Ascending aorta (tissue), 2 donors: ENCODE data around the gene LMNA. TPM values are rescaled to one million over a fixed set of nuclear protein-coding genes. Genes with fewer than 3 reads are reported as not detected.

ENCODE experiments used
- DNase-seq, 2 donors: peaks; one replicate each; pipeline ENCODE4 v3.0.0-alpha.2; 2019; ENCODE audit warnings: low spot score in 2 of 2
- H3K27ac ChIP-seq, 2 donors: fragments of 200-600 bp; sonication (generic); one replicate each; pipeline ENCODE4 v1.5.1; 2016 to 2017; ENCODE audit warnings: mild to moderate bottlenecking in 1 of 2
- H3K27me3 ChIP-seq: fragments of 200-600 bp; sonication (generic); one replicate; pipeline ENCODE4 v1.5.1; 2017
- H3K36me3 ChIP-seq, 2 donors: fragments of 200-600 bp; sonication (generic); one replicate each; pipeline ENCODE4 v1.5.1; 2016
- H3K4me1 ChIP-seq, 2 donors: fragments of 200-600 bp; sonication (generic); one replicate each; pipeline ENCODE4 v1.5.1; 2016 to 2017; ENCODE audit warnings: mild to moderate bottlenecking in 1 of 2
- H3K4me3 ChIP-seq, 2 donors: fragments of 200-600 bp; sonication (generic); one replicate each; pipeline ENCODE4 v1.5.1; 2016 to 2017; ENCODE audit warnings: mild to moderate bottlenecking in 1 of 2
- H3K9me3 ChIP-seq, 2 donors: fragments of 200-600 bp; sonication (generic); one replicate each; pipeline ENCODE4 v1.5.1; 2016
- intact Hi-C: fragments of 100-400 bp; cut with DNase I; formaldehyde crosslinking; loops from one replicate; pipeline ENCODE4 v1.15.1; 2023
- total RNA-seq: library from RNA; depleted of rRNA; stranded (reverse); fragments of >200 nt; gene quantifications from one replicate; pipeline ENCODE4 v1.1.0, GENCODE V29; 2016
- TF ChIP-seq, protein P1 (sequence below), 3 experiments: fragments of 200-600 bp in 2 of 3; fragments of 450-650 bp in 1 of 3; sonication (generic) in 2 of 3; IDR thresholded peaks; one replicate each; pipeline ENCODE4 v1.5.1; 2016 to 2019; ENCODE audit warnings: antibody characterized with exemption in 3 of 3, mild to moderate bottlenecking in 1 of 3, moderate library complexity in 1 of 3

The LMNA gene
- total RNA-seq, 1 donor from 2014 or later: 783 TPM

DNA sequence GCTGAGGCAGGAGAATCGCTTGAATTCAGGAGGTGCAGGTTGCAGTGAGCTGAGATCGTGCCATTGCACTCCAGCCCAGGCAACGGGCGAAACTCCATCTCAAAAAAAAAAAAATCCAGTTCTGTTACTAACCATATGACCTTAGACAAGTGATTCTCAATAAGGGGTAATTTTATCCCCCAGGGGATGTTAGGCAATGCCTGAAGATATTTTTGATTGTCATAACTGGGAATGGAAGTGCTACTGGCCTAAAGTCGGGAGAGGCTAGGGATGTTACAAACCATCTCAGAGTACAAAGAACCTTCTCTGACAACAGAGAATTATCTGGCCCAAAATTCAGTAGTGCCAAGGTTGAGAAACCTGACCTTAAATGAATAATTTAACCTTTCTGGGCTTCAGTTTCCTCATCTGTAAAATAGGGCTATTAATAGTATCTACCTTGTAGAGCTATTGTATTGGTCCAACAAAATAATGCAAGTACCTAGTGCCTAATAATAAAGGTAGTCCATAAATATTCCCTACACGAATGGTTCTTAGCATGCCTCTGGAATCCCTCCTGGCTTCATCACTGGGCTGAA is 5.8 kb upstream of the LMNA start:
- Histone ChIP-seq H3K27ac (peak overlapping the region; percentile 95 to 96), H3K4me3 (no peak overlapping the region), H3K27me3 (no peaks in the 10 kb centered on the region), H3K9me3 (no peaks in the 10 kb centered on the region), H3K36me3 (no peaks in the 10 kb centered on the region), H3K4me1 (peaks cover 25 to 40% of the 10 kb centered on the region in 2 donors)
- intact Hi-C loops: no loop called here
- no peak for DNase-seq
- TF ChIP-seq, protein P1, sequence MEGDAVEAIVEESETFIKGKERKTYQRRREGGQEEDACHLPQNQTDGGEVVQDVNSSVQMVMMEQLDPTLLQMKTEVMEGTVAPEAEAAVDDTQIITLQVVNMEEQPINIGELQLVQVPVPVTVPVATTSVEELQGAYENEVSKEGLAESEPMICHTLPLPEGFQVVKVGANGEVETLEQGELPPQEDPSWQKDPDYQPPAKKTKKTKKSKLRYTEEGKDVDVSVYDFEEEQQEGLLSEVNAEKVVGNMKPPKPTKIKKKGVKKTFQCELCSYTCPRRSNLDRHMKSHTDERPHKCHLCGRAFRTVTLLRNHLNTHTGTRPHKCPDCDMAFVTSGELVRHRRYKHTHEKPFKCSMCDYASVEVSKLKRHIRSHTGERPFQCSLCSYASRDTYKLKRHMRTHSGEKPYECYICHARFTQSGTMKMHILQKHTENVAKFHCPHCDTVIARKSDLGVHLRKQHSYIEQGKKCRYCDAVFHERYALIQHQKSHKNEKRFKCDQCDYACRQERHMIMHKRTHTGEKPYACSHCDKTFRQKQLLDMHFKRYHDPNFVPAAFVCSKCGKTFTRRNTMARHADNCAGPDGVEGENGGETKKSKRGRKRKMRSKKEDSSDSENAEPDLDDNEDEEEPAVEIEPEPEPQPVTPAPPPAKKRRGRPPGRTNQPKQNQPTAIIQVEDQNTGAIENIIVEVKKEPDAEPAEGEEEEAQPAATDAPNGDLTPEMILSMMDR (IDR thresholded peaks at IDR 0.05): no peak

DNA sequence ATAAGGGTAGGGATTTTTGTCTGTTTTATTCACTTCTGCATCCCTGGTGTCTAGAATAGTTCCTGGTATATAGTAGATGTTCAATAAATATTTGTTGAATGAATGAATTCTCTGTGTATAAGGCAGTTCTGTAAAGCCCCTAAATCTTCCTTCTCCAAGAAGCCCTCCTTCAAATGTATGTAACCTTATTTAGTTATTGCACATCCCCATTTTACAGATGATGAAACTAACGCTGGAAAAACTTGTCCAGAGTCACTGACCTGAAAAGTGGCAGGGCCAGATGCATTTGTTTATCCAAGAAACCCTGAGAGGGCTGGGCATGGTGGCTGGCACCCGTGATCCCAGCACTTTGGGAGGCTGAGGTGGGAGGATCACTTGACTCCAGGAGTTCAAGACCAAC is 4.3 kb upstream of the LMNA start:
- Histone ChIP-seq H3K27ac (peak overlapping the region in 1 of 2 donors; percentile 7), H3K36me3 (peaks cover 0 to 5% of the 10 kb centered on the region in 2 donors), H3K9me3 (no peaks in the 10 kb centered on the region), H3K4me1 (peaks cover 11 to 28% of the 10 kb centered on the region in 2 donors), H3K4me3 (no peak overlapping the region), H3K27me3 (no peaks in the 10 kb centered on the region)
- TF ChIP-seq, protein P1 (IDR thresholded peaks at IDR 0.05): no peak
- intact Hi-C loops: no loop called here
- no peak for DNase-seq

DNA sequence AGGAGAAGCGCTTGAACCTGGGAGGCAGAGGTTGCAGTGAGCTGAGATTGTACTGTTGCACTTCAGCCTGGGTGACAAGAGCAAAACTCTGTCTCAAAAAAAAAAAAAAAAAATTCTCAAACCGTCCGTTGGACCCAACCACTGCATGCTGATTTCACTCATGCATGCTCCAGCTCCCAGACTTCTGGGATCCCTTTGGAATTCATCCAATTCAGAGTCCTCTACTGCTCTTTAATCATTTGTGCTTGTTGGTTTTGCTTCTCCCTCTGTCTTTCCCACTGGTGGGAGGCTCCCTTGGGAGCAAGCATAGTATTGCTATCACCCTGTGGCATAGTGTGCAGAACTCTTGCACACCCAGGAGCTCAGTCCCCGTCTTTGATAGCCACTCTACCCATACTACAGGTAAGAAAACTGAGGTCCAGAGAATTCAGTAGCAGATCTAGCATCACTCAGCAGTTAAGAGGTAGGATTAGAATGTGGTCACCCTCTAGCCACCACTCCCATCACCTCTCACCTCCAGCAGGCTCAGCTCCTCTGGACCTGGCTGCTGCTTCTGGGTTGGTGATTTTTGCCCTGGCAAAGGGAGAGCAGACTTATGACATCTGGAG is 3.1 kb upstream of the LMNA start:
- DNase-seq: no peak
- H3K9me3 ChIP-seq: no peaks in the 10 kb centered on the region
- no peaks in the 10 kb centered on the region for H3K27me3 ChIP-seq
- H3K4me1 ChIP-seq: peaks cover 4 to 17% of the 10 kb centered on the region in 2 donors
- TF ChIP-seq, protein P1 (IDR thresholded peaks at IDR 0.05): no peak
- peak overlapping the region in 1 of 2 donors; percentile 97 for H3K27ac ChIP-seq
- intact Hi-C loops: no loop called here
- no peak overlapping the region for H3K4me3 ChIP-seq
- peaks cover 0 to 5% of the 10 kb centered on the region in 2 donors for H3K36me3 ChIP-seq

DNA sequence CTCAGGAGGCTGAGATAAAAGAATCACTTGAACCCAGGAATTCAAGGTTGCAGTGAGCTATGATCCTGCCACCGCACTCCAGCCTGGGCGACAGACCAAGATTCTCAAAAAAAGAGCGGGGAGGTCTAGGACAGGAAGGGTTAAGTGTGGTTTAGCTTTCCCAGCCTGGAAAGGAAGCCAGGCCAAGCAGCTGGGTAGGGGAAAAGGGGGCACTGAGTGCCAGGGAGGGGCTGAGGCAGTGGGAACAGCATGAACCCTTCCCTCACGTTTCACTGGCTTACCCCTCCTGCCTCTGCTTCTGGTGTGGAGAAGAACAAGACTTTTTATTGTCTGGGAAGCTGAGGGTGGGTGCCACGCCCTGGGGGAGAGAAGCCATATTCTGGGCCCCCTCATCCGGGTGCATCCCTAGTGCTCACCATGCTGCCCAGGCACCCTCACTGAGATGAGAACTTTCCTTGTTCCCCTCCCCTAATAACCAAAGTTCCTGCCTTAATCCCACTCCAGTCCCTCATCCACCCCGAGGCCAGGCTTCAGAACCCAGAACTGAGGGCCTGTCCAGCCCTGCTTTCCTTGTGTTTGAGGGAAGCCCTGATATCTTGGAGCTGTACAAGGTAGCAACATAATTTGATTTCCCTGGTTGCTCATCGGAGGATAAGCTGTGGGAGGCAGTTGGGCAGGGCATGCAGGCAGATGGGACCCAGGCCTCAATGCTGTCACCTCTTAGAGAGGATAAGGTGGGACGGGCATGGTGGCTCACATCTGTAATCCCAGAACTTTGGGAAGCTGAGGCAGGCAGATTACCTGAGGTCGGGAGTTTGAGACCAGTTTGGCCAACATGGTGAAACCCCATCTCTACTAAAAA is 2.0 kb upstream of the LMNA start:
- Histone ChIP-seq H3K9me3 (no peaks in the 10 kb centered on the region), H3K27ac (peak overlapping the region; percentile 97), H3K36me3 (peaks cover 0 to 5% of the 10 kb centered on the region in 2 donors), H3K27me3 (no peaks in the 10 kb centered on the region), H3K4me1 (peaks cover 4 to 11% of the 10 kb centered on the region in 2 donors), H3K4me3 (no peak overlapping the region)
- intact Hi-C loops: no loop called here
- no peak for DNase-seq
- TF ChIP-seq, protein P1 (IDR thresholded peaks at IDR 0.05): no peak

DNA sequence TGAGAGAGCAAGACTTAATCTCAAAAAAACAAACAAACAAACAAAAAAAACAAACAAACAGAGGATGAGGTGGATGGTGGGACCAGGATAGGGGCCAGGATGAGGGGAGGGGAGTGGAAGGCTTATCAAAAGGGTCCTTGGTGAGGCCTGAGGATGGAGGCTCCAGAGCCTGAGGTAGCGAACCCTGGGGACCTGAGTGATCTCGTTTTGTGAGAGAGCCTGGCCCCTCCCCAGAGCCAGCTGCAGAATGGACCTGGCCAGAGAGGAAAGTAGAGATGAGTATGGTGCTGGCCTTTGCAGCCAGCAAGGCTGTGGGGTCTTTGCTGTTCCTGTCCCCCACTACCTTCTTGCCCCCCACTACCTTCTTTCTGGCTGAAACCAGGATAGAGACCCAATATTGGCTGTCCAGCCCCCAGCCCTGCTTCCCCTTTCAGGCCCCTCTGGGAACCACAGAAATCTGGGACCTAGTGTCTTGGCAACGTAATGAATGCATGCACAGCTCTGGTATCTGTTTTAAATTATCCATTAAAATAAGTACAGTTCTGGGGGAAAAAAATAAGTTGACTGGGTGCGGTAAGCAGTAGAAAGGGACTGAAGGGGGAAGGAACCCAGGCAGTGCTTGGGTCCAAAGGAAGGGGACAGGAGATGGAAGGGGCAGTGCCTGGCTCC is 1.1 kb upstream of the LMNA start:
- intact Hi-C loops: no loop called here
- Histone ChIP-seq H3K9me3 (no peaks in the 10 kb centered on the region), H3K4me3 (peak overlapping the region; percentile 26 to 100), H3K4me1 (peaks cover 4 to 12% of the 10 kb centered on the region in 2 donors), H3K27ac (peak overlapping the region; percentile 97), H3K36me3 (peaks cover 0 to 5% of the 10 kb centered on the region in 2 donors), H3K27me3 (no peaks in the 10 kb centered on the region)
- DNase-seq: no peak
- TF ChIP-seq, protein P1 (IDR thresholded peaks at IDR 0.05): no peak
